GM21529 (cell line): ENCODE data around the gene RNF121.

ENCODE experiments used
- ATAC-seq: cut with Tn5 transposase; IDR thresholded peaks from one replicate; pipeline ENCODE4 v1.9.1; 2021; ENCODE audit not compliant: unreplicated experiment

The RNF121 gene

DNA sequence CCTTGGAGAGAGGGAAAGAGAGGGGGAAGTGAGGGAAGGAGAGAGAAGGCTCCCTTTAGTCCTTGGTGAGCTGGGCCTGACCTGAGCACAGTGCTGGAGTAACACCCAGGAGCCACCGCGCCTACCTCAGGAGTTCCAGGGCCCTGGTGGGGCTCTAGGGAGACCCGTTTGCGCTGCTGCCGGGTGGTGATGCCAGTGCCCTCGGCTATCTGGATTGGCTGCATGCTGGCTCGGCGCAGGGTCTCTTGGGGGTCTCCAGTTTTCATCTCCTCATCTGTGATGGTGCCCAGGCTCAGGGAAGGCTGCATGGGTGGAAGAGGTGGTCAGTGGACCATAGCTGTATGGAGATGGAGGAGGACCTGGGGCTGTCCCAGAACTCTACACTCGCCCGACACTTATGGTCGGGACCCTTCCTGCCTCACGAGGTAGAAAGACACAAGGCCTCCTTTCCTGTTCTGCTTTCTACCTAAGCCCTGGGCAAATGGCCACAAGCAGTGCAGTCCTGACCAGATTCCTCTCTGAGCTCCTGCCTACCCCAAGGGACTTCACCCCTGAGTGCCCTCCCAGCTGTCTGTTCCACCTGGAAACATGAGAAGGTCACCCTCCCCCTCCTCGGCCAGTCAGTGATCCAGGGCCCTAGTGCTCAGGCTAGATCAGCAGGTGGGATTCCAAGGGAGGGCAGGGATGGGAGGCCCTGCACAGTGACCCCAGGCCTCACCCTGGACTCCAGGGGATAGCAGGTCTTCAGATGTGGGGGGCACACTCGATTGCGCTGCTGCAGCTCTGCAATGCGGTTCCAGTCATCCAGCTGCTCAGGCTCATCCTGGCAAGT is 75.9 kb downstream of the RNF121 start:
- no peak for ATAC-seq

DNA sequence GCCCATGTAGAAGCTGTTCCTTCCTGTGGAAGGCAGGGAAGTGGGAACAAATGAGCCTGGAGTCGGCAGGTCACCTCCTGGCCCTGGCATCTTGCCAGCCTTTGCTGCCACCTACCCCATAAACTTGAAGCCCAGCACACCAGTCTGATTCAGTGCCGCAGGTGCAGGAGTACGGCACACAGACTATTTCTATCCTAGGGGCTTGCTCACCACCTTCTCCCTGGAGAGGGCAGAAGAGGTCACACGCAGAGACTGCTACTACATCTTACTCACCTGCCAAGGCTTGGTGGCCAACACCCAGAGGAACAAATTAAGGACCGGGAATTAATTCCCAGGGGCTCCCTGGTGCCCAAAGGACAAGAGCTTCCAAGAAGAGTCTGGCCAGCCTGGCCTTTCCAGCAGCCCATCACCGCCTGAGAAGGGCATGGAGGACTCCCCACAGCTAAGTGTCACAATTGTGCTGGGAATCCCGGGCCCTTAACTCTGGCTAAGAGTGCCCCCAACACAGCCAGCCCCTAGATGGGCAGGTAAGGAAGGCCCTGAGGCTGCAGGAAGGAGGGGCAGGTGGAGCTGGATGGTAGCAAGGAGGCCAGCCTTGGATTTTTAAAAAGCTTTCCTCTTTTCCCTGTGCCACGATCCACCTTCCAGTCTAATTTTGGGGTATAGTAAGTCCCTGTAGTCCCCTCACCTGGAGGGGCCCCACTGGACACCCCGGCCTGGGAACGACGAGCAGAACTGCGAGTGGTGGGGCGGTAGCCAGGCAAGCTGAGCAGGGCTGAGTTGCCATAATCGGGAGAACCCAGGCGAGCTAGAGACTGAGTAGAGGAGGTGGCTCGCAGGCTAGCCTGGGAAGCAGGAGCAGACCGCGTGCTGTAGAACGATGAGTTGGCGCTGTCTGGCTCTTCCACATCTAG is 76.8 kb downstream of the RNF121 start:
- no peak for ATAC-seq

DNA sequence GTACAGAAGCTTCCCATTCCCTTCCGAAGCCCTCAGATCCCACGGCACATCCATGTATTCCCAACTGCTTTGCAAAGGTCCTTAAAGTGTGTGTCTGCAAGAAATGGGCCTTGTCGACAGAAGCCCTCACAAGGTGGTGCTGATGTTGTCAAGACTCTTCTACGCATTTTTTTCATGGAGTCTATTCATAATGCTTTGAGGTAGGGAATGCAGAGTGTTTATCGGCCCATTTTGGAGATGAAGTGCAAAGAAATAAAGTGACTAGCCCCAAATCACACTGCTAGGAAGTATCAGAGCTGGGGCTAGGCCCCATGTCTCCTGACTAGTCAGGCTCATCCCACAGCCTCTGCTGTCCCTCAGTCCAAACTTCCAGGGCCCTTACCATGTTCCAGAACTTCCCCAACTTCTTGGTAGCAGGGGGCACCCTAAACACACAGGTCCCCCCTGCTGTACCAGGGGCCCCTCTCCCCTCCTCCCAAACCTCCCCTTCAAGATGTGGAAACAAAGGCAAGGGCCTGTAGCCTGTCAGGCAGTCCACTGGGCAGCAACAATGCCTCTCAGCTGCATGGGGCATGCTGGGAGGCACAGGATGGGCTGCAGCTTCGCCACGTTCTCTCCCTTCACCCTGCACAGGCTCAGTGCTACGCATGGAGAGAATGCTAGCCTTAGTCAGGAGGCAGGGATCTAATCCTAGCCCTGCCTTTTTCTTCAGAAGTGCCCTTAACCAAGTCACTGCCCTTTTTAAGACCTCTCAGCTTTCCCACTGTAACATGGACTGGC is 77.7 kb downstream of the RNF121 start:
- no peak for ATAC-seq

DNA sequence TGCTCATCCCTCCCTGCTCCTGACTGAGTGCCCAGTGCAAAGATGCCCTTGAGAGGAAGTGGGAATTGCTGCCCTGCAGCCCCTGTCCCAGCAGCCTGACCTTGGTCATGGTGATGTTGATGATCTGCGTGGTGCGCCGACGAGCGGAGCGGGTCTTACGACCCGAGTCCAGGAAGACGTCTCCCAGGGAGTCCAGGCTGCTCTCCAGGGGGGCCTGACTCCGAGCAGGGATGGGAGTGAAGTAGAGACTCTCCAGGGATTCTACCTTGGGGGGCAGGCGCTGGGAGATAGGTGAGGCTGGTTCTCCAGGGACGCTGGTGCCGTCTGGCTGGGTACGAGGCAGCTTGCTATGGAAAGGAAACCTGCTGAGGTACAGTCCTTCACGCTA is 78.2 kb downstream of the RNF121 start:
- ATAC-seq = no peak

DNA sequence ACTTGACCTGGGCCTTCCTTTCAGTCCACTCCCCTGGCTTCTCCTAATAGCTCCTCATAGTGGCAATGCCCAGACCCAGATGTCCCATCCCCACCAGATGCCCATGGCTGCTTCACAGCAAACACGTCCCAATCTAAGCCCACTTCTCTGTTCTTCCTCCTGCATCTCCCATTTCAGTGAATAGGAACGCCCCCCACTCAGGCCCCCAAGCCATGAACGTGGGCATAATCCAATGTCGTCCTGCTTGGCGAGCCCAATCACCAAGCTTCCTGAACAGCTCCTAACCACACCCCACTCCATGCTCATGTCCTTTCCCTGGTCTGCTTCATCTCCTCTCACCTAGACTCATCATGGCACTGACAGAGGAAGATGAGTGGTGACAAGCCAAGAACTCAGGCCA is 78.7 kb downstream of the RNF121 start:
- ATAC-seq = no peak

DNA sequence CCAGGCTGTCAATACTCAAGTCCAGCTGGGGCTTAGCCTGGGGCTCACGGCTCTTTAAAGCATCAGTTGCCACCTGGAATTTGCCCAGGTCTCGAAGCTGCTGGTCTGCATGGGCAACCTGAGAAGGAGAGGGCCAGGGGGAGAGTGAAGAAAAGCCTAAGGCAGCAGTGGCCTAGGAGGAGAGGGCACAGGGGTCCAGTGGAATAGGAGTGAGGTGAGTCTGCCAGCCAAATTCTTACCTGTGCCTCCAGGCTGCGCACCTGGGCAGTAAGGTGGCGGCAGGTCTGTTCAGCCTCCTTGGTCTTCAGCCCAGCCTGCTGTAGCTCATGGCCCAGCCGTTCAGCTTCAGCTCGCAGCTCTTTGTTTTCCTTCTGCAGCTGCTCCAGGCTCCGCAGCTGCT is 79.9 kb downstream of the RNF121 start:
- ATAC-seq = no peak

DNA sequence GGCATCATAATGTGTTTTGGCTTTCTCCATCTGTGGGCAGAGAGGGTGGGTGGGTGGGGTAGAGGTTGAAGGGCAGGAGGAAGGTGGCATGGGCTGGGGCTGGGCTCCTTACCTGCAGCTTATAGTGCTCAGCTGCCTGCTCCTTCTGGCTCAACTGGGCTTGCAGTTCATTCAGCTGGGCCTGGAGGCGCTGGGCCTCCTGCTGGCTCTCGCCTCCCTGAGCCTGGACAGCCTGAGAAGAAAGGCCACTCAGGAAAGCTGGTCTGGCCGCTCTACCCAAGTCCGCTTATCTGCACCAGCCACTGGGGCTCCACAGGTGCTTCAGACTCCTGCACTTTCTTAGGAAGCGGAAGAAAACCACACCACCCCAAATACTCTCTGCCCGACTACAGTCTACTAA is 80.3 kb downstream of the RNF121 start:
- no peak for ATAC-seq

DNA sequence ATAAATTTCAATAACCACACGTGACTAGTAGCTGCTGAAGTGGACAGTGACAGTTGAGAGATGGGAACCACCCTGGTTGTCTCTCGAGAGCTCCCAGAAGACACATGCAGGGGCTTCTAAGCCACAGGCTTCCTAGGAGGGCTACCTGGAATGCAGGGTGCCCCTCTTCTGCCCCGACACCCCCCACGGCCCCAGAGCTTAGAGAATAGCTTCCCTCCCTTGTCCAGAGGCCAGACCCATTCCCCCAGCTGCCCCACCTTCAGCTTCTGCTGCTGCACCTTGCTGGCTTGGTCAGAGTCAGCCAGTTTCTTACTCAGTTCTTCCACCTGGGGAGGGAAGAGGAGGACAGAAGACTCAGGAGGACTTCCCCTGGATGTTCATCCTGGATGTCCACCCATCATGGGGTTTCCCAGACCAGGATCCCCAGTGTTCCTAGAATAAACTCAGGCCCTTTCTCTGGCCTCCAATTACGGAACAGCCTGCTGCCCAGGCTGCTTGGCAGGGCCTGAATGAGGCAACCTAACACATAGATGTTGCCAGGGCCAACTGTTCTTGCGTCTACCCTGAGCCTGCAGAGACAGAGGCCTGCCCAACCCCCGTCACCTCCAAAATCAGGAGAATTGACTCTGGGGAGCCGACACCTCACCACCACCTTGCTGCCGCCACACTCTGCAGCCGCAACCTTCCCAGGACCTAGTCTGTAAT is 81.8 kb downstream of the RNF121 start:
- no peak for ATAC-seq

DNA sequence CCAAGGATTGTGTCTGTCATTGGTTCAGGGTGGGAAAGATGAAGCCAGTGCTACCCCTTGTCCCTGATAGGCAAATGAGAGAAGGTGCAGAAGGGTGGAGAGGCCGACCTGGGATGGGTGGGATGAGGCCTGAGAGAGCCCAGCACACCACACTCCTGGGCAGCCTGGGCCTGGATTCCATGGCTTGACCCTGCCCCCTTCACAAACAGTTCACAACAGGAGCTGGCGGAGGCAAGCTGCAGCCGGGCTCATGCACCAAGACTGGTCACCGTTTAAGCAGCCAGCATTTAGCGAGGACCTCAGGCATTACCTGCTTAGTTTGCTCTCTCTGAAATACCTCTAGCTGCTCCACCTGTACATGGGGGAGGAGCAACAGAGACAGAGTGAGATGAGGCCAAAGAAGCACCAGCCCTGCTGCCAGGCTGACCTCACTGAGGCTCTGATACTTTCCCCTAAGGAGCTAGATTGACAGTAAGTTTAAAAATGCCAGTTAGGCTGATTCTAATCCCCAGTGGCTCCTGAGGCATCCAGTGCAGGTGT is 83.3 kb downstream of the RNF121 start:
- ATAC-seq = no peak

DNA sequence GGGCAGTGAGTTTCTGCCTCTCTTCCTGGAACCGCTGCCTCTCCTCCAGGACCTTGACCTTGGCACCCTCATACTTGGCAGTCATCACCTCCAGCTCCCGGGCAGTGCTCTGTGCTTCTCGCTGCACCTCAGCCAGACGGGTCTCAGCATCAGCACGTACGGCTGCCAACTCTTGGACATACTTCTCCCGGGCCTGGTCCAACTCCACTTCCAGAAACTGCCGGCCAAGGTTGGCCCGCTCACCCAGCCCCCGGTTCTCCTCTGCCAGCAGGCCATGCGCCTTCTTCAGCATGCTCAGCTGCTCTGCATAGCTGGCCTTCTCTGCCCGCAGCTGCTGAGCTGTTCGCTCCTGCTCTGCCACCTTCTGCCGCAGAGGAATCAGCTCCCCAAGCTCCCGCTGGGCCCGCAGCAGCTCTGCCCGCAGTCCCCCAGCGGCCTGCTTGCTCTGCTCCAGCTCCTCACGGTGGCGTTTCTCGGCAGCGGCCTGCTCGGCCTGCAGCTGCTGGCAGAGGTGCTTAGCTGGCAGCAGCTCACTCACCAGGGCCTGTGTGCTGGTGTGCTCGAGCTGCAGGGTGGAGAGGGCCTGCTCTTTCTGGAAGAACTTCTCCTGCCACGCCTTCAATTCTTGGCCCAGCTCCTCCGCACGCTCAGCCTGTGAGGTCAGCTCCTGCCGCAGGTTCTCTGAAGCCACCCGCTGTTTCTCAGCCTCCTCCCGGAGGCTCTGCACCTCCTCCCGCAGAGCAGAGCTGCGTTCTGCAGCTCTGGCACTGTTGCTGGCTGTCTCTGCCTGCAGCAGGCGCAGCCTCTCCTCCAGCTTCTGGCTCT is 84.3 kb downstream of the RNF121 start:
- ATAC-seq = no peak

DNA sequence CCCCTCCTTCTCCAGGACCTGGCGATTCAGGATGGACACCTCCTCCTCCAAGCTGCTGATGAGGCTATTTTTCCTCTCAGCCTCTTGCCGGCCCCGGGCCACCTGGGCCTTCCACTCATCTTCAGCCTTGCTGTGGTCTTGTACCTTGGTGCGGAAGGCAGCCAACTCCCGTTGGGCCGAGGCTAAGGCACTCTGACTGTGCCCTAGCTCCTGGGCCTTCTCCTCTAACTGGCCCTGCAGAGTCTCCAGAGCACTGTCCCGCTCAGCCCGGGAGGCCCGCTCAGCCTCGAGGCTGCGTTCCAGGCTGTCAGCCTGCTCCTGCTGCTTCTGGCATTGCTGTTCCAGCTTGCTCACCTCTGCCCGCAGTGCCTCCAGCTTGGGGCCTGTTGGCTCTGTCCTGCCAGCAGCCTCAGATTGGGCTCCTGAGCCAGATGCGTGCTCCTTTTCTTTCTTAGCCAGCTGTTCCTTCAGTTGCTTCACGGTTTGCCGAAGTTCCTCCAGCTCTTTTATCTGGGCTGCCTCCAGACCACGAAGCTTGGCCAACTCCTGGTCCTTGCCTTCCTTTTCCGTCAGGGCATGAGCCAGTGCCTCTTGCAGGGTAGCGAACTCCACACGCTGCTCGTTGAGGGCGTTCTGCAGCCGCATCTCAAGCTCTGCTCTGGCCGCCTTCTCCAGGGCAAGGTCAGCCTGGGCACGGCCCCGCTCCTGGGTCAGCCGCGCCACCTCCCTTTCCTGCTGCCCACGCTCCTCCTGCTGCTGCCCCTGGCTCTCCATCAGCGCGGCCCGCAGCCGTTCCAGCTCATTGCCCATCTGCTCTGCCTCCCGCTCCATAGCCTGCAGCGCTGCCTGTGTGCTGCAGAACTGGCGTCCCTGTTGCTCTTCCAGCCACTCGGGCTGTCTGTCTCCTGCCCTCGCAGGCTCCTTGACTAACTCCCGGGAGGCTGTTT is 85.2 kb downstream of the RNF121 start:
- no peak for ATAC-seq

DNA sequence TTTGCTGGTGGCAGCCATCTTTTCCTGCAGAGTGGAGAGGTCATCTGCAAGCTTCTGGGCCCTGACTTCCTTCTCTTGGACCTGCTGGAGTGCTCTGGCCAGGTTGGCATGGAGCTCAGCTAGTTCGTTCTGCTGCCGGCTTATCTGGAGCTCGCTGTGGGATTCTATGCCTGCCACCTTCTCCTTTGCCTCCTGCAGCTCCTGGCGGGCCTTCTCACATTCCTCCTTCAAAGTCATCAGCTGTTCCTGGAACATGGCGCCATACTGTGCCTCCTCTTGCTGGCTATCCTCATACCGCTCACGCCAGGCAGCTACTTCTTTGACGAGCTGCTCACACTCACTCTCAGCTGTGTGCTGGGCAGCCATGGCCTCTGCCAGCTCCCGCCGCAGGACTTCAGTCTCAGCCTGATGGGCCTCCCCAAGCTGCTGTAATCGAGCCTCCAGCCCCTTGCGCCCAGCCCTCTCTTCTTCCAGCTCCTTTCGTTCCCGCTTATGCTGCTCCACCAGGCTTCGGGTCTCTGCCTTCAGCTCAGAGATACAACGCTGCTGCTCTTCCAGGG is 86.0 kb downstream of the RNF121 start:
- no peak for ATAC-seq

DNA sequence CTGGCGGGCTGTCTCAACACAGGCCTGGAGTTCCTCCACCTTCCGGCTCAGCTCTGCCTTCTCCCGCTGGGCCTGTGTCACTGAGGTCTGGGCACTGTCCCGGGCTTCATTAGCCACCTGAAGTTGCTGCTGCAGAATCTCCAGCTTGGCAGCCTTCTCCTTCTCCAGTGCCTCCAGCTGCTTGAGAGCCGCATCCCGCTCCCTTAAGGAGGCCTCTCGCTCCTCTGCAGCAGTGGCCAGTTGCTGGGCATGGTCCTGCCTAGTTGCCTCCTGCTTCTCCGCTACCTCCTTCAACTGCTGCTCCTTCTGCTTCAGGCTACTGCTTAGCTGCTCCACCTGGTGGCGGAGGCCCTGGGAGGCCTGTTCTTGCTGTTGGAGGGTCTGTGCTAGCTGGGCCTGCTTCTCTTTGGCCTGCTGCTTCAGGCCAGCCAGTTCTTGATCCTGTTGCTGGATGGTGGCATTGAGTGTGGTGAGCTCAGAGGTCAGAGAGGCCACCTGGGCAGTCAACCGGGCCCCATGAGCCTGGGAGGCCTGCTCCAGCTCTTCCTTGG is 86.7 kb downstream of the RNF121 start:
- ATAC-seq = no peak

DNA sequence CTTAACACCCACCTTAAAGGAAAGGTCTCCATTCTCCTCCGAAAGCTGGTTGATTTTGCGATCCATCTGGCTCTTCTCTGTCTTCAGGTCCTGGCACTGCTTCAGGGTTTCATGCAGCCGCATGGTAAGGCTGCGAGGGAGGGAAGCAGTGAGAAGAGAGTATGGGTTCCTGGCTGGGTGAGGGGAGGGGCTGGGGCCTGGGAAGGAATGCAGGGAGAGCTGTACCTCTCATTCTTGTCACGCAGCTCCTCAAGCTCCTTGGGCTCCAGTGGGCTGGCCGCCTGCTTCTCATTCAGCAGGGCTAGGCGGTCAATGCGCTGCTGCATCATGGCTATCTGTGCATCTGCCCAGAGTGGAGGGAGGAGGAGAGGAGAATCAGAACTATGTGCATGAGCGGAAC is 89.3 kb downstream of the RNF121 start:
- ATAC-seq = no peak

DNA sequence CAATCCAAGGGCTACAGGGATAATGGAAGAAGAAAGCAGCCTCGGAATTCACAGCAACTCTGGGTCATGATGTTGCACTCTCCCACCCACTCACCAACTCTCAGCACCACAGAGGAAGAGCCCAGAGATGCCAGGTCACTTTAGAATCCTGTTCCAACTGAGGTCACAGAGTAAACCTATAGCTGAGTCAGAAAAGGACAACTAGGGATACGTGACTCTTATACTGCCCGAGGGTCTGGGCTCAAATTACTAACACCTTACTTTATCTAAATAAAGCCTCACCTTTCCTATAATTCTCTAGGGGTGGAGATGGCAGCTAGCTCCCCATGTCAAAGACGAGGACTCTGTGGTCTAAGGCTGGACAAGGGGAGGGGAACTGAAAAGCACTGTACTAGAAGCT is 94.5 kb downstream of the RNF121 start:
- ATAC-seq = no peak

DNA sequence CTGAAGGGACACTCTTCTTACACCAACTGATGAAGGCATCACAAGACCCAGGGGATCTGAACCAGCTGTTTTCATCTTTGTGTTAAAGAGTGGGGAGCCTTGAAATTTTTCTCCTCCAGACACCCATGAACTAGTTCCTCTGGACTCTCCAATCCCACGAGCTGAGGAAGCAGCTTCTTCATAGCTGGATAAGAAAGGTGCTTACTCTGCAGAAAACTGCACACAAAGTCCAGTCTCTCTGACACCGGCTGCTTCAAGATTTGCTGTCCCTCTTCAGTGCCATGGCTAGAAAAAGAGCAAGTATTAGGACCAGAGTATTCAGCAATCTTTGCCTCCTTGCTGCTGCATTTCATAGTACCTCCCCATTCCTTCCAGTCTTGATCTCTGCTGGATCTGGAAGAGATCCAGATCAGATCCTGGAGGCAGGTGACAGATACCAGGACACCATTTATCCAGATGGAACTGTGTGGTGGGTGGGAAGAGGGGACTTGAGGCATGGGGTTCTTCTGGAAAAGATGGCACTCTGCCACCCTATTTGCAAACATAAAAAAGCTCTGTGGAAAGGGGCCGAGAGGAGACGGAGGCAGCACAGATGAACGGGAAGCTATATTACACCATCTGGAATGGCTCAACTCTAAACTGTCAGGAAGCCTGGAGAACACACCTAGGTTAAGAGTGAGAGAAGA is 95.4 kb downstream of the RNF121 start:
- ATAC-seq = no peak

DNA sequence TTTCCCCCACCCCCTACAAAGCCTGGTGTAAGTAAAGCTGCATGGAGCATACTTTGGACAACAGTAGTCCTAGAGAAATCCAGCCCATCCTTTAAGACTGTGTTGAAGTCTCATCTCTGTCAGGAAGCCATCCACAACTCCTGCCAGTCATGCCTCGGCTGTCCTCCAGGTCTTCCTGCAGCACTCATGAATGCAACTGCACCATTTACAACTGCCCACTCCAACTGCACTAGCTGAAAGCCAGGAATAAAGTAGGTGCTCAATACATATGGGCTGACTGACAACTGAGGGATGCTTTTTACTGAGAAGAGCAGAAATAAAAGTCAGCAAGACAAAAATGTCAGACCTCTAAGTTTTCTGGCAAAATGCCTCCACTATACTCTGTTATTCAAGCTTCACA is 97.2 kb downstream of the RNF121 start:
- no peak for ATAC-seq
